ENCODE results near the gene POU2F2. TPM values are rescaled to one million over a fixed set of nuclear protein-coding genes. Genes with fewer than 3 reads are reported as not detected.

Gene POU2F2
- total and polyA plus RNA-seq, 9 of the 15 experiments (the other 6 are each of a cell fraction or from before 2014, with no cell fraction given): 0.03 to 0.68 (median 0.14) TPM

GRCh38 chr19:42129399-42130253 is 2.6 kb downstream of the POU2F2 start:
- H2AFZ ChIP-seq (ENCODE audit: low read depth, low read length): no peak overlapping the region
- CTCF ChIA-PET (ENCODE audit: low intra/inter-chr PET ratio): interaction anchor here (0.6 kb wide), 1 partner anchor 115 kb away, joined by 3 read pairs; no protein-coding TSS in a partner anchor
- POLR2A ChIA-PET: interaction anchor here (0.6 kb wide), 1 partner anchor 230 kb away, joined by 4 read pairs; no protein-coding TSS in a partner anchor
- H3K9ac ChIP-seq (ENCODE audit: insufficient read depth in 1 of 2, low read depth in 2 of 2, low read length in 2 of 2): no peak overlapping the region
- no peak overlapping the region for H3K4me2 ChIP-seq (ENCODE audit: insufficient read depth, low read length)
- 5% methylated on average over 18 of the region's 20 CpGs for WGBS (ENCODE audit: insufficient coverage, low coverage, missing lambda C conversion rate)
- no peaks in the 10 kb centered on the region for H3K9me1 ChIP-seq (ENCODE audit: control insufficient read depth, insufficient read depth, low read length)
- no peaks in the 10 kb centered on the region for H3K9me3 ChIP-seq (replicated peaks; ENCODE audit: control insufficient read depth, insufficient read depth, low read depth, low read length)
- H3K79me2 ChIP-seq (ENCODE audit: control insufficient read depth, insufficient read depth, low read length): no peaks in the 10 kb centered on the region
- no peak overlapping the region for H3K27ac ChIP-seq (ENCODE audit: extremely low read depth, low read depth, low read length)
- peaks cover 10% of the 10 kb centered on the region; the same call in 1 of the 2 replicates for H4K20me1 ChIP-seq (replicated peaks; ENCODE audit: control insufficient read depth, insufficient read depth, low read length)
- peaks cover 0 to 22% of the 10 kb centered on the region in 2 experiments; a peak in 2 of 5 replicates for H3K4me1 ChIP-seq (replicated peaks in 1 of 2; ENCODE audit: control insufficient read depth in 2 of 2, insufficient read depth in 2 of 2, low read length in 2 of 2)
- no peaks in the 10 kb centered on the region for H3K36me3 ChIP-seq (ENCODE audit: control insufficient read depth, insufficient read depth, low read length)
- FAIRE-seq (no peak), ATAC-seq (no peak), DNase-seq (ENCODE audit: extremely low read depth in 1 of 4, low spot score in 3 of 4) (no peak)
- in situ Hi-C loops (cut with MboI): loop anchor here (10.0 kb wide), 1 partner anchor 195 kb away; the partner anchor contains the start of gene MEGF8
- TF ChIP-seq POU5F1 (IDR thresholded peaks at IDR 0.05; ENCODE audit: borderline replicate concordance, low read depth, low read length, partially characterized antibody): no peak
- no peak overlapping the region for H3K4me3 ChIP-seq
- intact Hi-C loops (cut with micrococcal nuclease): loop anchor here (10.0 kb wide), 1 partner anchor 195 kb away; the partner anchor contains the start of gene MEGF8
- H3K27me3 ChIP-seq (ENCODE audit: control insufficient read depth in 2 of 2, insufficient read depth in 2 of 2, low read length in 2 of 2): peaks cover 34 to 74% of the 10 kb centered on the region in 2 experiments; a peak in 4 of 5 replicates
- no TSS peak for BruUV-seq (replicated peaks)

GRCh38 chr19:42126574-42126973 is 5.7 kb downstream of the POU2F2 start:
- Histone ChIP-seq H3K79me2 (ENCODE audit: control insufficient read depth, insufficient read depth, low read length) (no peaks in the 10 kb centered on the region), H3K4me1 (replicated peaks in 1 of 2; ENCODE audit: control insufficient read depth in 2 of 2, insufficient read depth in 2 of 2, low read length in 2 of 2) (no peaks in the 10 kb centered on the region; a peak in 2 of 5 replicates), H2AFZ (ENCODE audit: low read depth, low read length) (no peak overlapping the region), H3K4me3 (no peak overlapping the region), H3K9me3 (replicated peaks; ENCODE audit: control insufficient read depth, insufficient read depth, low read depth, low read length) (no peaks in the 10 kb centered on the region), H3K4me2 (ENCODE audit: insufficient read depth, low read length) (no peak overlapping the region), H4K20me1 (replicated peaks; ENCODE audit: control insufficient read depth, insufficient read depth, low read length) (peaks cover 10% of the 10 kb centered on the region; the same call in 1 of the 2 replicates), H3K36me3 (ENCODE audit: control insufficient read depth, insufficient read depth, low read length) (no peaks in the 10 kb centered on the region), H3K27ac (ENCODE audit: extremely low read depth, low read depth, low read length) (no peak overlapping the region), H3K9me1 (ENCODE audit: control insufficient read depth, insufficient read depth, low read length) (no peaks in the 10 kb centered on the region), H3K9ac (ENCODE audit: insufficient read depth in 1 of 2, low read depth in 2 of 2, low read length in 2 of 2) (no peak overlapping the region), H3K27me3 (ENCODE audit: control insufficient read depth in 2 of 2, insufficient read depth in 2 of 2, low read length in 2 of 2) (peaks cover 43 to 67% of the 10 kb centered on the region in 2 experiments)
- ChIA-PET CTCF (ENCODE audit: low intra/inter-chr PET ratio) (interaction anchor here (0.6 kb wide), 1 partner anchor 1641 kb away, joined by 5 read pairs; no protein-coding TSS in a partner anchor), POLR2A (interaction anchor here (0.6 to 0.7 kb wide), 2 partner anchors 11 to 336 kb away, joined by 3 to 4 read pairs; no protein-coding TSS in a partner anchor)
- intact Hi-C loops (cut with micrococcal nuclease): no loop called here
- ATAC-seq (no peak), FAIRE-seq (no peak), DNase-seq (ENCODE audit: extremely low read depth in 1 of 4, low spot score in 3 of 4) (no peak)
- in situ Hi-C loops (cut with MboI): no loop called here
- WGBS (ENCODE audit: insufficient coverage, low coverage, missing lambda C conversion rate): 4% methylated on average over 5 of the region's 5 CpGs
- no TSS peak for BruUV-seq (replicated peaks)
- TF ChIP-seq ZKSCAN8 (CRISPR knock-in tag; IDR thresholded peaks at IDR 0.05): no peak
- TF ChIP-seq HMBOX1 (IDR thresholded peaks at IDR 0.05): no peak
- TF ChIP-seq ZNF830 (CRISPR knock-in tag; IDR thresholded peaks at IDR 0.05): no peak
- TF ChIP-seq RBM39 (optimal IDR thresholded peaks at IDR 0.05; ENCODE audit: low read depth, low read length): no peak
- TF ChIP-seq TEAD1 (CRISPR knock-in tag; IDR thresholded peaks at IDR 0.05): no peak
- TF ChIP-seq ZNF197 (CRISPR knock-in tag; IDR thresholded peaks at IDR 0.05; ENCODE audit: low read depth): no peak
- no peak for TF ChIP-seq MTA3 (IDR thresholded peaks at IDR 0.05; ENCODE audit: borderline replicate concordance)
- no peak for TF ChIP-seq HEY1 (CRISPR knock-in tag; IDR thresholded peaks at IDR 0.05; ENCODE audit: borderline replicate concordance)
- TF ChIP-seq NR0B1 (IDR thresholded peaks at IDR 0.05; ENCODE audit: partially characterized antibody): no peak
- TF ChIP-seq ZNF253 (CRISPR knock-in tag; conservative IDR thresholded peaks at IDR 0.05): no peak

All from K562 (cell line).